Activated CD4-positive, CD25-positive, alpha-beta regulatory T cell treated with anti-CD3 and anti-CD28 coated beads, Interleukin-2, amount 50 U/mL, for 24 hours (primary cell): ENCODE measurements around the gene SLC13A3.

ENCODE experiments used
- ATAC-seq, 2 donors: fragments of 150-1000 bp; cut with Tn5 transposase; one replicate each; pipeline ENCODE4 v1.10.0; 2021; ENCODE audit warnings: mild to moderate bottlenecking in 1 of 2, moderate library complexity in 1 of 2

The SLC13A3 gene

DNA sequence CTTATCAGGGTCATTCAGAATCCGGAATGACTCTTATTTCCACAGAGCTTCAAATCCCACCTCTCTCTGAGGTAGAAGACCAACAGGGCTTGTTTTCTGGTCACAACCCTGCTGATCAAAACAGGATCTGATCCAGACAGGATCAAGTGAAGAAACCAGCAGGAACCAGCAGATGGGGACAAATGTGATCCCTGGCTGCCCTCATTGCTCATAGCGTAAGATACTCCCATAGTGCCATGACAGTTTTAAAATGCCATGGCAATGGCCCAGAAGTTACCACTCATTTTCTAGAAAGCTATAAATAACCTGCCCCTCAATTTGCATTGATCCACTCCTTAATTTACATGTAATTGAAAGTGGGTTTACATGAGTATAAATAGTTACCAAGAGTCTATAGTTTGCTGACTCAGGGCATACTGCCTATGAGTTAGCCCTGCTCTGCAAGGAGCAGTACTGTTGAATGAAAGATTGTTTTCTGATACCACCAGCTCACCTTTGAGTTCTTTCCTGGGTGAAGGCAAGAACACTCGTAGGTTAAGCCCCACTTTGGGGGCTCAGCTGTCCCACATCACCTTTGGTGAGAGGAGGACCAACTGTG, 131.7 kb downstream of the SLC13A3 start:
- ATAC-seq = peak in 1 of 2 donors; percentile 10

DNA sequence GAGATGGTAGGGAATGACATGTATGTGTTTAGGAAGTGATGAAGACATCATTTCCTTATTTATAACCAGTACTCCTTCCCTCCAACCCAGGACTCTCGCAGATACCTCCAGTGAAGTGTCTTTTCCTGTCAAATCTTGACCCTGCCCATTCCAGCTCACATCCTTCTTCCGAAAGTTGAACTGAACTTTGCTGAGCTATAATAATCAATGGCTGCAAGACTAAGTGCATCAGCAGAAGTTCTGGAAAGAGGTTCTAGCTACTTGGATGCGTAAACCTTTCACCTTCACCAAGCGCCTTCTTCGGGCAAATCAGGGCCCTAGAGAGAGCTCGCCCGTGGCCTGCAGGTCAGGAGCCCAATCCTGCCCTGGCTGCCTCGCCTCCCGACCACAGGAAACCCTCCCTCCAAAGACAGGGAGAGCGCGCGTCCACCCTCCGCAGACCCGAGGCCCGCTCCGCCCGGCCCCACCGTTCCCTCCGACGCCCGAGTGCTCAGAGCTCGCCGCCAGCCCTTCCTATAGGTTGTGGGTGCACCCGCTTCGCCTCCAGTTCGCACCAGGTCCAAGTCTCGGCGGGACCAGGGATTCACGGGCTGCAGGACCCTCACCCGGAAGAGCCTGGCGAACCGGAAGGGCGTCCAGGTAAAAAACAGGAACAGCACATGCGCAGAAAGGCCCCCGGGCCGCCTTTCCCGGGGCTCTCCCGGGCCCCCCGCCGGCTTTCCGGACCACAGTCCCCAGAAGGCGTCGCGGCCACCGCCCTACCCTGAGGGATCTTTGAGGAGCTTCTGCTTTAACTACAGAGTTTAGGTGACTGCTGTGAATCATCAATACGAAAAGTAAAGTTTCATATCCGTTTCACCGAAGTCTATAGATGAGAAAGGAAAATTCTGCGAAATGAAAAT, 138.1 kb downstream of the SLC13A3 start, which contains the start of gene ZNF334:
ZNF334 (minus strand) TSS at position 617 of the 902 bp plus-strand sequence. CDS start 1,457 bp downstream, outside the sequence.
- ATAC-seq = peak; percentile 93 to 97

DNA sequence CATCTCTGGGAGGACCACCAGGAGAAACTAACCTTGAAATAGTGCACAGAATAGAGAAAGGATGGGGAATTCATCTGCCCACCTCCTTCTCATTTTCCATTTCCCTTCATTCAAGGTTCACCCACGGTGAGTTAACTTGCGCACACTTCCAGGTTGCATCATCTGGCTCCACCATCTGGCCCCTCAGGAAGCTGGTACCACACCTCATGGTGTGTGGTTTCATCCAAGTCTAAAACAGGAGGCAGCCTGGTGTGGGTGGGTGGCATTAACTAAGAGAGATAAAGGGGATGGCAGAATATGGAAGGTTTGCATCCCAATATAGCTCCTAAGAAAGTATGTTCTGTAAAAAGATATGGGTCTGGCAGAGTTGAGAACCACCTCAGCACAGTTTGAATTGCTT, 141.7 kb downstream of the SLC13A3 start:
- no peak for ATAC-seq
